ENCODE data around the gene IQGAP2.

IQGAP2 gene

GRCh38 chr5:76590027-76590426, 186.9 kb downstream of the IQGAP2 start:
- CTCF ChIA-PET: interaction anchor here (1.8 kb wide), 1 partner anchor 185 kb away, joined by 4 read pairs; no protein-coding TSS in a partner anchor
- no peaks in the 10 kb centered on the region for H3K36me3 ChIP-seq (ENCODE audit: control insufficient read depth in 2 of 2, insufficient read depth in 1 of 2, low read length in 2 of 2)
- no peaks in the 10 kb centered on the region for H3K9me3 ChIP-seq (ENCODE audit: control insufficient read depth, insufficient read depth, low read depth, low read length)
- no peak for TF ChIP-seq ZNF239 (tag by site-specific recombination; IDR thresholded peaks at IDR 0.05)
- TF ChIP-seq SCRT1 (tag by site-specific recombination; IDR thresholded peaks at IDR 0.05; ENCODE audit: borderline replicate concordance): no peak
- no peak for TF ChIP-seq ZNF473 (tag by site-specific recombination; IDR thresholded peaks at IDR 0.05)
- POLR2A ChIA-PET: no interaction called here
- H3K27ac ChIP-seq (ENCODE audit: extremely low read depth, low read depth, low read length): no peak overlapping the region
- H3K4me1 ChIP-seq (ENCODE audit: control insufficient read depth, insufficient read depth, low read length): peaks cover 5% of the 10 kb centered on the region; the same call in 1 of the 2 replicates
- no peak overlapping the region for H3K4me3 ChIP-seq (ENCODE audit: low read depth, low read length)

- ChIA-PET CTCF (interaction anchor here (1.4 kb wide), 1 partner anchor 183 kb away, joined by 9 read pairs; no protein-coding TSS in a partner anchor), POLR2A (no interaction called here)
- H3K27ac ChIP-seq (ENCODE audit: extremely low read depth, low read depth, low read length): no peak overlapping the region
- H3K9me3 ChIP-seq (ENCODE audit: control insufficient read depth, insufficient read depth, low read depth, low read length): no peaks in the 10 kb centered on the region
- TF ChIP-seq ZNF175 (tag by site-specific recombination; IDR thresholded peaks at IDR 0.05) (no peak), SCRT2 (tag by site-specific recombination; IDR thresholded peaks at IDR 0.05) (peak; percentile 41; the same call in 1 of the 2 replicates), ZNF449 (tag by site-specific recombination; IDR thresholded peaks at IDR 0.05) (no peak), HOXA7 (CRISPR knock-in tag; IDR thresholded peaks at IDR 0.05; ENCODE audit: borderline replicate concordance) (no peak)
- no peaks in the 10 kb centered on the region; the same call in 1 of the 2 replicates for H3K4me1 ChIP-seq (ENCODE audit: control insufficient read depth, insufficient read depth, low read length)
- no peak overlapping the region for H3K4me3 ChIP-seq (ENCODE audit: low read depth, low read length)
- no peaks in the 10 kb centered on the region for H3K36me3 ChIP-seq (ENCODE audit: control insufficient read depth in 2 of 2, insufficient read depth in 1 of 2, low read length in 2 of 2)
These were observed 188.3 kb downstream of the IQGAP2 start for GRCh38 chr5:76591366-76591765.

GRCh38 chr5:76592692-76593091, 189.6 kb downstream of the IQGAP2 start:
- no peak overlapping the region for H3K4me3 ChIP-seq (ENCODE audit: low read depth, low read length)
- ChIA-PET POLR2A (no interaction called here), CTCF (no interaction called here)
- H3K36me3 ChIP-seq (ENCODE audit: control insufficient read depth in 2 of 2, insufficient read depth in 1 of 2, low read length in 2 of 2): no peaks in the 10 kb centered on the region
- no peaks in the 10 kb centered on the region for H3K9me3 ChIP-seq (ENCODE audit: control insufficient read depth, insufficient read depth, low read depth, low read length)
- TF ChIP-seq ZNF223 (tag by site-specific recombination; IDR thresholded peaks at IDR 0.05) (no peak), ZNF645 (tag by site-specific recombination; IDR thresholded peaks at IDR 0.05) (no peak), ZNF341 (tag by site-specific recombination; IDR thresholded peaks at IDR 0.05; ENCODE audit: low read depth) (no peak), PRDM6 (tag by site-specific recombination; IDR thresholded peaks at IDR 0.05) (no peak), ZNF785 (tag by site-specific recombination; IDR thresholded peaks at IDR 0.05) (no peak), ZNF501 (tag by site-specific recombination; IDR thresholded peaks at IDR 0.05) (no peak), ZNF585B (tag by site-specific recombination; IDR thresholded peaks at IDR 0.05) (no peak), MZF1 (tag by site-specific recombination; IDR thresholded peaks at IDR 0.05; ENCODE audit: borderline replicate concordance) (no peak), ZNF324 (tag by site-specific recombination; IDR thresholded peaks at IDR 0.05) (no peak), GLI2 (tag by site-specific recombination; IDR thresholded peaks at IDR 0.05; ENCODE audit: borderline replicate concordance, low read depth) (no peak), ZNF624 (tag by site-specific recombination; IDR thresholded peaks at IDR 0.05) (no peak), ZNF692 (tag by site-specific recombination; IDR thresholded peaks at IDR 0.05) (no peak), ZNF623 (tag by site-specific recombination; IDR thresholded peaks at IDR 0.05) (no peak), ZNF76 (tag by site-specific recombination; IDR thresholded peaks at IDR 0.05; ENCODE audit: borderline replicate concordance, low read depth) (no peak), ZNF518A (tag by site-specific recombination; conservative IDR thresholded peaks at IDR 0.05; ENCODE audit: low read depth) (no peak)
- no peak overlapping the region for H3K27ac ChIP-seq (ENCODE audit: extremely low read depth, low read depth, low read length)
- no peaks in the 10 kb centered on the region for H3K4me1 ChIP-seq (ENCODE audit: control insufficient read depth, insufficient read depth, low read length)

Measured in HEK293 (cell line).